Lung (tissue), 12 donors: Measurements from ENCODE around the gene MAP2K7. TPM values are rescaled to one million over a fixed set of nuclear protein-coding genes. Genes with fewer than 3 reads are reported as not detected.

ENCODE experiments used
- ATAC-seq: fragments of 200-7000 bp; cut with Tn5 transposase; one replicate; pipeline ENCODE4 v1.9.1; 2020; ENCODE audit warnings: moderate number of reproducible peaks; ENCODE audit not compliant: insufficient read depth, low FRiP score
- DNase-seq, 3 donors: peaks; one replicate each; pipeline ENCODE4 v3.0.0-alpha.2; 2013 to 2017
- H3K27ac ChIP-seq, 2 donors: one replicate each; pipeline ENCODE4 v1.5.1; 2013; ENCODE audit warnings: mild to moderate bottlenecking in 2 of 2, moderate library complexity in 2 of 2, control low read depth in 1 of 2, inconsistent platforms in 1 of 2, low read depth in 1 of 2, low read length in 1 of 2
- H3K27me3 ChIP-seq, 3 donors: one replicate each; pipeline ENCODE4 v1.5.1; 2013; ENCODE audit warnings: low read length in 2 of 3; ENCODE audit not compliant: control insufficient read depth in 3 of 3, insufficient read depth in 3 of 3
- H3K36me3 ChIP-seq, 4 donors: one replicate each; pipeline ENCODE4 v1.5.1; 2013; ENCODE audit warnings: low read length in 4 of 4, mild to moderate bottlenecking in 1 of 4, moderate library complexity in 1 of 4; ENCODE audit not compliant: control insufficient read depth in 4 of 4, insufficient read depth in 4 of 4
- H3K4me1 ChIP-seq, 5 donors: one replicate each; pipeline ENCODE4 v1.5.1; 2013; ENCODE audit warnings: low read length in 5 of 5, mild to moderate bottlenecking in 2 of 5, moderate library complexity in 1 of 5; ENCODE audit not compliant: control insufficient read depth in 5 of 5, insufficient read depth in 5 of 5
- H3K4me3 ChIP-seq: one replicate; pipeline ENCODE4 v1.5.1; 2013; ENCODE audit warnings: mild to moderate bottlenecking, control low read depth, moderate library complexity
- H3K9ac ChIP-seq, 2 donors: one replicate each; pipeline ENCODE4 v1.5.1; 2013; ENCODE audit warnings: low read length in 2 of 2, control low read depth in 1 of 2; ENCODE audit not compliant: insufficient read depth in 1 of 2
- H3K9me3 ChIP-seq, 4 donors: one replicate each; pipeline ENCODE4 v1.5.1; 2013; ENCODE audit warnings: low read length in 3 of 4, mild to moderate bottlenecking in 1 of 4, moderate library complexity in 1 of 4; ENCODE audit not compliant: control insufficient read depth in 4 of 4, insufficient read depth in 3 of 4
- WGBS, 2 donors: extraction: QIAGEN DNeasy Blood & Tissue Kit; methylation state at CpG; one replicate each; pipeline ENCODE4 v1.1.7; 2013; 5-methylcytosine and 5-hydroxymethylcytosine counted together
- polyA plus RNA-seq, 2 donors: library from polyadenylated mRNA; stranded (reverse); fragments of 200-250 nt; gene quantifications; one replicate each; pipeline ENCODE4 v1.2.1, GENCODE V29; 2013
- total RNA-seq, 2 donors: library from RNA; depleted of rRNA in 1 of 2; stranded (reverse); fragments of >200 nt in 1 of 2; gene quantifications; one replicate each; pipeline ENCODE4 v1.2.1, GENCODE V29; 2014 to 2021
- TF ChIP-seq, protein P1 (sequence below): IDR thresholded peaks from 2 replicates; pipeline ENCODE4 v1.5.1; 2012; ENCODE audit warnings: mild to moderate bottlenecking; ENCODE audit errors: control extremely low read depth, extremely low read depth
- donor health status: control.
- donor health status: control.
- donor health status: Bipolar disorder and iron deficiency.
- donor health status: healthy.
- donor health status: DM: yes; HTN: yes; CAD: no.

The MAP2K7 gene
- total and polyA plus RNA-seq, 4 donors, result 17.8 to 41.7 (median 23.4) TPM

DNA sequence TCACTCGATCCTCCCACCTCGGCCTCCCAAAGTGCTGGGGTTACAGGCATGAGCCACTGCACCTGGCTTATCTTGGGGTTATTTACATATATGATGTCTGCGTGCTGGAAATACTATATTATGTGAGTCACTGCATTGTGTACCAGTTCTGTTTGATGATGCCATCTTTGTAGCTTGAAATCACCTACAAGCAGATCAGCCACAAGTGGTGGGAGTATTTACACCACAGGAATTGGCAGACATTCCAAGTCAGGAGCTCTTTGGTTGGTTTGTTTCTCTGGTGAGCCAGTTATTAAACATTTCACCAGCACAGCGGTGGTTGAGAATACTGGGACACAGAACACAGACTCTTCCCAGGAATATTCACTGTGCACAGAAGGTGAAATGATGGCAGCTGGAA is 44.3 kb downstream of the MAP2K7 start:
- Histone ChIP-seq H3K4me1 (peaks cover 0 to 4% (median 0%) of the 10 kb centered on the region in 5 donors), H3K4me3 (no peak overlapping the region), H3K9ac (no peak overlapping the region), H3K27me3 (no peaks in the 10 kb centered on the region), H3K9me3 (no peaks in the 10 kb centered on the region), H3K36me3 (no peaks in the 10 kb centered on the region), H3K27ac (no peak overlapping the region)
- TF ChIP-seq, protein P1, sequence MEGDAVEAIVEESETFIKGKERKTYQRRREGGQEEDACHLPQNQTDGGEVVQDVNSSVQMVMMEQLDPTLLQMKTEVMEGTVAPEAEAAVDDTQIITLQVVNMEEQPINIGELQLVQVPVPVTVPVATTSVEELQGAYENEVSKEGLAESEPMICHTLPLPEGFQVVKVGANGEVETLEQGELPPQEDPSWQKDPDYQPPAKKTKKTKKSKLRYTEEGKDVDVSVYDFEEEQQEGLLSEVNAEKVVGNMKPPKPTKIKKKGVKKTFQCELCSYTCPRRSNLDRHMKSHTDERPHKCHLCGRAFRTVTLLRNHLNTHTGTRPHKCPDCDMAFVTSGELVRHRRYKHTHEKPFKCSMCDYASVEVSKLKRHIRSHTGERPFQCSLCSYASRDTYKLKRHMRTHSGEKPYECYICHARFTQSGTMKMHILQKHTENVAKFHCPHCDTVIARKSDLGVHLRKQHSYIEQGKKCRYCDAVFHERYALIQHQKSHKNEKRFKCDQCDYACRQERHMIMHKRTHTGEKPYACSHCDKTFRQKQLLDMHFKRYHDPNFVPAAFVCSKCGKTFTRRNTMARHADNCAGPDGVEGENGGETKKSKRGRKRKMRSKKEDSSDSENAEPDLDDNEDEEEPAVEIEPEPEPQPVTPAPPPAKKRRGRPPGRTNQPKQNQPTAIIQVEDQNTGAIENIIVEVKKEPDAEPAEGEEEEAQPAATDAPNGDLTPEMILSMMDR, result no peak
- 96 to 98% methylated on average over 4 of the region's 4 CpGs for WGBS, 2 donors
- no peak for DNase-seq
- no peak for ATAC-seq

GRCh38 chr19:7953060-7953459 is 49.4 kb downstream of the MAP2K7 start:
- peaks cover 0 to 5% (median 0%) of the 10 kb centered on the region in 5 donors for H3K4me1 ChIP-seq
- DNase-seq (no peak), ATAC-seq (no peak)
- TF ChIP-seq, protein P1, result no peak
- 4 to 14% methylated on average over 3 of the region's 3 CpGs for WGBS, 2 donors
- H3K36me3 ChIP-seq, result peaks cover 0 to 5% (median 2%) of the 10 kb centered on the region in 4 donors
- H3K27ac ChIP-seq, result no peak overlapping the region
- no peak overlapping the region for H3K4me3 ChIP-seq
- H3K27me3 ChIP-seq, result no peaks in the 10 kb centered on the region
- no peak overlapping the region for H3K9ac ChIP-seq
- no peaks in the 10 kb centered on the region for H3K9me3 ChIP-seq

GRCh38 chr19:7953576-7953975 is 49.9 kb downstream of the MAP2K7 start:
- ATAC-seq, result no peak

More at GRCh38 chr19:7953576-7953975, 49.9 kb downstream of the MAP2K7 start:
- no peaks in the 10 kb centered on the region for H3K27me3 ChIP-seq
- no peak overlapping the region for H3K9ac ChIP-seq
- peaks cover 0 to 10% (median 2%) of the 10 kb centered on the region in 4 donors for H3K36me3 ChIP-seq
- no peak for DNase-seq
- H3K4me1 ChIP-seq, result peaks cover 0 to 5% (median 0%) of the 10 kb centered on the region in 5 donors
- H3K4me3 ChIP-seq, result no peak overlapping the region
- TF ChIP-seq, protein P1, result no peak
- no peaks in the 10 kb centered on the region for H3K9me3 ChIP-seq
- 59 to 68% methylated on average over 7 of the region's 7 CpGs for WGBS, 2 donors
- no peak overlapping the region for H3K27ac ChIP-seq
